Suprapubic skin (tissue), 3 donors: ENCODE measurements around the gene RWDD4.

ENCODE experiments used
- CTCF ChIP-seq, 2 donors: fragments of 200-600 bp in 1 of 2; fragments of 450-650 bp in 1 of 2; sonication (generic) in 1 of 2; IDR thresholded peaks; one replicate each; pipeline ENCODE4 v1.5.1; 2016 to 2019; ENCODE audit warnings: antibody characterized with exemption in 2 of 2, mild to moderate bottlenecking in 1 of 2, moderate library complexity in 1 of 2
- EP300 ChIP-seq: sonication (generic); formaldehyde crosslinking; IDR thresholded peaks from one replicate; pipeline ENCODE4 v1.6.1; 2017; ENCODE audit warnings: antibody characterized with exemption

- TF ChIP-seq EP300 (no peak), CTCF (IDR thresholded peaks at IDR 0.05) (no peak)
Observed at GRCh38 chr4:183686461-183686860, 27.5 kb upstream of the RWDD4 start.
